Bronchial epithelial cell (primary cell): Measurements from ENCODE around the gene SOX6. TPM values are rescaled to one million over a fixed set of nuclear protein-coding genes. Genes with fewer than 3 reads are reported as not detected.

Experiments
- DNase-seq: peaks from one replicate; pipeline ENCODE4 v3.0.0-alpha.2; 2010; ENCODE audit warnings: low read depth
- FAIRE-seq: peaks from 2 replicates; lab custom pipeline; 2011; peaks lifted over from hg19 to GRCh38; lab: Jason Lieb, UNC
- H3K27me3 ChIP-seq: 2 replicates; pipeline ENCODE4 v1.5.1; 2011; ENCODE audit warnings: low read length; ENCODE audit not compliant: control insufficient read depth, insufficient read depth
- H3K36me3 ChIP-seq: 2 replicates; pipeline ENCODE4 v1.5.1; 2011; ENCODE audit warnings: low read length; ENCODE audit not compliant: control insufficient read depth, insufficient read depth
- H3K4me3 ChIP-seq: 2 replicates; pipeline ENCODE4 v1.5.1; 2011; ENCODE audit warnings: mild to moderate bottlenecking, low read depth, low read length, control low read depth
- total RNA-seq: library from RNA; depleted of rRNA; stranded (reverse); fragments of >200 nt; gene quantifications from 2 replicates; pipeline ENCODE4 v1.2.1, GENCODE V29; 2014
- TF ChIP-seq, protein P1 (sequence below): IDR thresholded peaks from 2 replicates; pipeline ENCODE4 v1.5.1; 2011; ENCODE audit warnings: mild to moderate bottlenecking, moderate library complexity, low read length, control low read depth, inconsistent platforms; ENCODE audit not compliant: insufficient read depth, severe bottlenecking

The SOX6 gene
- total RNA-seq, 1 donor from 2014 or later: 0.53 TPM

DNA sequence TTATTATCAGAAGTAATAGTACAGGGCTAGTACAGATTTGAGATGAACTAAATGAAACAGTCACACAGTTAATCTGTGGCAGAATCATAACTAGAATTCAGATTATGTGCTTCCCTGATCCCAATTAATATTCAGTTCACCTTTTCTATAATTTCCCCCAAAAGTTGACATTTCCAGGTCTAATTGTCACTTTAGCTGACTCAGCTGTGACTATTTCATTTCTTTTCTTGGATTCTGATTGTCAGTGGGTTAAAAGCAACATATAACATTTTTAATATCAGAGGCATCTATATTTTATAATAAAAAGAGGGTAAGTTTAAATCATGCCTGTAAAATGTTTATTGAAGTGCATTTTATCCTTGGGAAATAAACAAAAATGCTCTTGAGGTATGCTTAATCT is 28.8 kb upstream of the SOX6 start:
- no peaks in the 10 kb centered on the region for H3K36me3 ChIP-seq
- no peaks in the 10 kb centered on the region for H3K27me3 ChIP-seq
- DNase-seq: no peak
- FAIRE-seq: no peak
- no peak overlapping the region for H3K4me3 ChIP-seq
- TF ChIP-seq, protein P1, sequence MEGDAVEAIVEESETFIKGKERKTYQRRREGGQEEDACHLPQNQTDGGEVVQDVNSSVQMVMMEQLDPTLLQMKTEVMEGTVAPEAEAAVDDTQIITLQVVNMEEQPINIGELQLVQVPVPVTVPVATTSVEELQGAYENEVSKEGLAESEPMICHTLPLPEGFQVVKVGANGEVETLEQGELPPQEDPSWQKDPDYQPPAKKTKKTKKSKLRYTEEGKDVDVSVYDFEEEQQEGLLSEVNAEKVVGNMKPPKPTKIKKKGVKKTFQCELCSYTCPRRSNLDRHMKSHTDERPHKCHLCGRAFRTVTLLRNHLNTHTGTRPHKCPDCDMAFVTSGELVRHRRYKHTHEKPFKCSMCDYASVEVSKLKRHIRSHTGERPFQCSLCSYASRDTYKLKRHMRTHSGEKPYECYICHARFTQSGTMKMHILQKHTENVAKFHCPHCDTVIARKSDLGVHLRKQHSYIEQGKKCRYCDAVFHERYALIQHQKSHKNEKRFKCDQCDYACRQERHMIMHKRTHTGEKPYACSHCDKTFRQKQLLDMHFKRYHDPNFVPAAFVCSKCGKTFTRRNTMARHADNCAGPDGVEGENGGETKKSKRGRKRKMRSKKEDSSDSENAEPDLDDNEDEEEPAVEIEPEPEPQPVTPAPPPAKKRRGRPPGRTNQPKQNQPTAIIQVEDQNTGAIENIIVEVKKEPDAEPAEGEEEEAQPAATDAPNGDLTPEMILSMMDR: no peak

DNA sequence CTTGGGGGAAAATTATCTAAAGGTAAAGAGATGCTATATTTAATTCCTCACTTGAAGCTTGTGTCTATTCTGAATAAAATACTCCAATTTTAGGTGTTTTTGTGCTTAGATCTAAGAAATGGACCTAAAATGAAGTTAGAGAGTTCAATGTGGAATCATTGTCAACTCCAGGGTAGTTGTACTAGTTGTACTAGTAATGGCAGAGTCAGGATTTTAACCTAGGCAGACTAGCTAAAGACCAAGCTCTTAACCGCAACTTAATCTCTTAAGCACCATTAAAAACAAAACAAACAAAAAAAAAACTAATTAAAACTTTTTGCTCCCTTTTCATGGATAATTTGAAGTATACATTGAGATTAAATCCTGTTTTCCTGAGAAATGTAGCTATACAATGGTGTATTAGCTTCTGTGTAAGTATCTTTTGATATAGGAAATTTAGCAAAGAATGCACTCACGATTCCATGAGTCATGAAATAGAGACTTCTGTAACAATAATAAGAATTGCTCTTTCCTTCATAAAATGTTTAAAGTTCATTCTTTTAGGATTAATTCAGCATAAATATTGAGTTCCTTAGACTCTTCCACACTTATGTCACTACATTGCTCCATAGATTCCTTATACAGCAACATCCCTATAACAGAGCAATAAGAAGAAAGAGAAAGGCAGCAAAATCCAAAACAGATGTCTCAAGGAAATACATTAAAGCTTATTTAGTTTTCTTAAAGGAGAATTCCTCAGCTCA is 26.5 kb upstream of the SOX6 start:
- TF ChIP-seq, protein P1: no peak
- no peak overlapping the region for H3K4me3 ChIP-seq
- no peak for DNase-seq
- no peaks in the 10 kb centered on the region for H3K27me3 ChIP-seq
- no peak for FAIRE-seq
- H3K36me3 ChIP-seq: no peaks in the 10 kb centered on the region

DNA sequence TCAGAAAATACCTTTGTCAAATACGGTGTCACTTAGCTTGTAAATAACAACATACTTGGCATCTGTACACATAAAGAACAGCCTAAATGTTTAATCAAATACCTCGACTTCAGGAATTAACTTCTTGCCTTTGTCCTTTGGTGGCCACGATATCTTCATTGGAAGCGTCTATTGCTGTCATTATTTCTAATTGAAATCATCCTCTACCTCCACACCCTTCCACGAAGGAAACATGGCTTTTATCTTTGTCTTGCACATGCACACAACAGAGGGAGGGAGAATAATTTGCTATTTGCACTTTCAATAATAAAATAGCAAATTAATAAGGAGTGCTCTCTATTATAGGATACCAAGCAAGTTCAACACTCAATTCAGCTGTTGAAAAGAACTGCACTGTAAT is 25.8 kb upstream of the SOX6 start:
- FAIRE-seq: no peak
- Histone ChIP-seq H3K4me3 (no peak overlapping the region), H3K36me3 (no peaks in the 10 kb centered on the region), H3K27me3 (no peaks in the 10 kb centered on the region)
- TF ChIP-seq, protein P1: no peak
- DNase-seq: no peak

DNA sequence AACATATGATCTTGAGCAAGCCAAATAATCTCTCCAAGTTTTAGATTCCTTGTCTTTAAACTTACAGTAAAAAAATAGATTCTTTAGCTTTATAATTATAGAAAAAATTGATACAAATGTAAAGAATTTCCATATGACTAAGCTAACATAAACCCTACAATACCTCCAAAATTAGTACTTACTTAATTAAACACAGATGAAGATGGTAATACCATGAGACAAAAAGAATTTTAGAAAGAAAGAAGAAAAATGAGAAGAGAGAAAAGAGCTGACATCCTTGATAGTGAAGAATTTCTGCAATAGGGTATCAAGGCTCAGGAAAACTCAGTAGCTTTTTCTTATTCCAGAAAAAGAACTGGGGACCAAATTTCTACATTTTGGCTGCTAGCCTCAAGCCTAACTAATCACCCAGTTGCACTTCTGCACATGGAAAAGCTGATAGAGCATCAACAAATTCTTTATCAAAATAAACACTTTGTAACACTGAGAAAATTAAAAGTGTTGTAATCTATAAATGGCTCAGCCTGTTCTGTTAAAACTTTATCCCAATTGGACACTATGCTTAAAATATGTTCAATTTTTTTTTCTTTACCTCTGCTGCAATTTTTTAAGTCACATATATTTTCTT is 24.7 kb upstream of the SOX6 start:
- Histone ChIP-seq H3K4me3 (no peak overlapping the region), H3K27me3 (no peaks in the 10 kb centered on the region), H3K36me3 (no peaks in the 10 kb centered on the region)
- TF ChIP-seq, protein P1: no peak
- DNase-seq (no peak), FAIRE-seq (no peak)

DNA sequence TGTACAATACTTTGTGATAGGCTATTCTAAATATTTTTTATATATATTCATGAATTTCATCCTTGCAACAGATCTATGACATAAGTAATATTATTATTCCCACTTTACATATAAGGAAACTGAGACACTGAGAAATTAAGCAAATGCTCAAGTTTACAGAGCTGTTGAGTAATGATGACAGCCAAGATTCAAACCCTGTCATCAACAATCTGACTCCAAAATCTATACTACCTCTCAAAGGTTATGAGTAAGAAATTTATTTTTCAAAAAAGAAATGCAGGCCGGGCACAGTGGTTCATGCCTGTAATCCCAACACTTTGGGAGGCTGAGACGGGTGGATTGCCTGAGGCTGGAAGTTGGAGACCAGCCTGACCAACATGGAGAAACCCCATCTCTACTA is 22.6 kb upstream of the SOX6 start:
- DNase-seq (no peak), FAIRE-seq (no peak)
- Histone ChIP-seq H3K27me3 (no peaks in the 10 kb centered on the region), H3K36me3 (no peaks in the 10 kb centered on the region), H3K4me3 (no peak overlapping the region)
- TF ChIP-seq, protein P1: no peak
